Measurements from ENCODE around the gene SLC38A8. TPM values are rescaled to one million over a fixed set of nuclear protein-coding genes. Genes with fewer than 3 reads are reported as not detected.

The SLC38A8 gene
- total and polyA plus RNA-seq, 9 donors: 0.62 to 0.98 (median 0.66) TPM; not detected in 6

GRCh38 chr16:83979441-83979840, 63.2 kb downstream of the SLC38A8 start:
- no peak for DNase-seq
- Histone ChIP-seq H3K27ac (no peak overlapping the region), H3K4me3 (no peak overlapping the region), H3K9me3 (no peaks in the 10 kb centered on the region), H3K27me3 (no peaks in the 10 kb centered on the region), H3K36me3 (no peaks in the 10 kb centered on the region), H3K4me1 (ENCODE audit: insufficient read depth) (no peaks in the 10 kb centered on the region)
- 90 to 92% (median 91%) methylated on average over 7 of the region's 7 CpGs for WGBS, 3 donors
- no peak for TF ChIP-seq POLR2A (IDR thresholded peaks at IDR 0.05)
- no peak for TF ChIP-seq CTCF (IDR thresholded peaks at IDR 0.05)
- TF ChIP-seq EP300 (IDR thresholded peaks at IDR 0.05): no peak
- intact Hi-C loops (cut with DNase I): no loop called here

- Histone ChIP-seq H3K9me3 (no peaks in the 10 kb centered on the region), H3K4me1 (ENCODE audit: insufficient read depth) (no peaks in the 10 kb centered on the region), H3K27ac (no peak overlapping the region), H3K4me3 (no peak overlapping the region), H3K36me3 (no peaks in the 10 kb centered on the region), H3K27me3 (no peaks in the 10 kb centered on the region)
- intact Hi-C loops (cut with DNase I): no loop called here
- TF ChIP-seq POLR2A (IDR thresholded peaks at IDR 0.05): no peak
- TF ChIP-seq CTCF (IDR thresholded peaks at IDR 0.05): no peak
- TF ChIP-seq EP300 (IDR thresholded peaks at IDR 0.05): no peak
- WGBS, 3 donors: 82 to 93% (median 83%) methylated on average over 5 of the region's 5 CpGs
- DNase-seq: no peak
Measured at GRCh38 chr16:83978401-83978904, 64.1 kb downstream of the SLC38A8 start.

- WGBS, 3 donors: 80 to 96% (median 95%) methylated on average over 6 of the region's 6 CpGs
- Histone ChIP-seq H3K36me3 (no peaks in the 10 kb centered on the region), H3K4me3 (no peak overlapping the region), H3K27me3 (no peaks in the 10 kb centered on the region), H3K9me3 (no peaks in the 10 kb centered on the region), H3K4me1 (ENCODE audit: insufficient read depth) (no peaks in the 10 kb centered on the region), H3K27ac (no peak overlapping the region)
- TF ChIP-seq CTCF (IDR thresholded peaks at IDR 0.05) (no peak), POLR2A (IDR thresholded peaks at IDR 0.05) (no peak), EP300 (IDR thresholded peaks at IDR 0.05) (no peak)
- intact Hi-C loops (cut with DNase I): no loop called here
- DNase-seq: no peak
Measured at GRCh38 chr16:83977056-83977815, 65.4 kb downstream of the SLC38A8 start.

GRCh38 chr16:83975590-83976260, 66.9 kb downstream of the SLC38A8 start:
- 75 to 83% (median 80%) methylated on average over 15 of the region's 15 CpGs for WGBS, 3 donors
- H3K27me3 ChIP-seq: no peaks in the 10 kb centered on the region
- no peak overlapping the region for H3K4me3 ChIP-seq
- no peak overlapping the region for H3K27ac ChIP-seq
- no peaks in the 10 kb centered on the region for H3K9me3 ChIP-seq
- H3K36me3 ChIP-seq: no peaks in the 10 kb centered on the region
- intact Hi-C loops (cut with DNase I): no loop called here
- DNase-seq: no peak
- no peak for TF ChIP-seq POLR2A (IDR thresholded peaks at IDR 0.05)
- no peak for TF ChIP-seq CTCF (IDR thresholded peaks at IDR 0.05)
- TF ChIP-seq EP300 (IDR thresholded peaks at IDR 0.05): no peak
- no peaks in the 10 kb centered on the region for H3K4me1 ChIP-seq (ENCODE audit: insufficient read depth)
